Large intestine (tissue), 3 donors: ENCODE results near the gene FAXDC2. TPM values are rescaled to one million over a fixed set of nuclear protein-coding genes. Genes with fewer than 3 reads are reported as not detected.
A peak's percentile ranks its signal among the peaks of the same experiment; 100 is the strongest.

Experiments used
- DNase-seq, 2 donors: peaks; one replicate each; pipeline versions ENCODE4 v3.0.0 to v3.0.0-alpha.2; 2013
- H3K27ac ChIP-seq: one replicate; pipeline ENCODE4 v1.5.1; 2013; ENCODE audit warnings: low read length
- H3K27me3 ChIP-seq: 2 replicates; pipeline ENCODE4 v1.6.1; 2013; ENCODE audit warnings: low read length; ENCODE audit not compliant: control insufficient read depth, insufficient read depth
- H3K36me3 ChIP-seq: 2 replicates; pipeline ENCODE4 v1.6.1; 2013; ENCODE audit warnings: low read length; ENCODE audit not compliant: control insufficient read depth, insufficient read depth
- H3K4me1 ChIP-seq: one replicate; pipeline ENCODE4 v1.6.1; 2013; ENCODE audit warnings: low read length; ENCODE audit not compliant: control insufficient read depth, insufficient read depth
- H3K4me3 ChIP-seq: one replicate; pipeline ENCODE4 v1.5.1; 2013; ENCODE audit warnings: low read length
- H3K9me3 ChIP-seq: one replicate; pipeline ENCODE4 v1.6.1; 2013; ENCODE audit warnings: mild to moderate bottlenecking, low read depth, low read length, moderate library complexity; ENCODE audit not compliant: control insufficient read depth
- WGBS: methylation state at CpG from one replicate; pipeline ENCODE4 v1.1.5; 2013; ENCODE audit warnings: low lambda C conversion rate; ENCODE audit not compliant: insufficient coverage; 5-methylcytosine and 5-hydroxymethylcytosine counted together
- polyA plus RNA-seq: library from polyadenylated mRNA; unstranded; fragments of 120-200 nt; gene quantifications from one replicate; pipeline ENCODE4 v1.2.1, GENCODE V29; 2013

FAXDC2 gene
- polyA plus RNA-seq, 1 donor, result 33.0 TPM

- no peak overlapping the region for H3K4me3 ChIP-seq
- no CpG with 5 or more reads among the region's 6 CpGs for WGBS
- peaks cover 3% of the 10 kb centered on the region for H3K4me1 ChIP-seq
- H3K27me3 ChIP-seq, result no peaks in the 10 kb centered on the region
- H3K9me3 ChIP-seq, result no peaks in the 10 kb centered on the region
- no peak overlapping the region for H3K27ac ChIP-seq
- H3K36me3 ChIP-seq, result peaks cover 83% of the 10 kb centered on the region
- DNase-seq, result no peak
These were observed 32.6 kb downstream of the FAXDC2 start for GRCh38 chr5:154817815-154818214.

- Histone ChIP-seq H3K4me3 (no peak overlapping the region), H3K9me3 (no peaks in the 10 kb centered on the region), H3K27me3 (no peaks in the 10 kb centered on the region), H3K36me3 (peaks cover 82% of the 10 kb centered on the region), H3K27ac (no peak overlapping the region), H3K4me1 (peaks cover 3% of the 10 kb centered on the region)
- 80% methylated on average over 1 of the region's 5 CpGs for WGBS
- no peak for DNase-seq
These were observed 33.4 kb downstream of the FAXDC2 start for GRCh38 chr5:154816891-154817492.

DNA sequence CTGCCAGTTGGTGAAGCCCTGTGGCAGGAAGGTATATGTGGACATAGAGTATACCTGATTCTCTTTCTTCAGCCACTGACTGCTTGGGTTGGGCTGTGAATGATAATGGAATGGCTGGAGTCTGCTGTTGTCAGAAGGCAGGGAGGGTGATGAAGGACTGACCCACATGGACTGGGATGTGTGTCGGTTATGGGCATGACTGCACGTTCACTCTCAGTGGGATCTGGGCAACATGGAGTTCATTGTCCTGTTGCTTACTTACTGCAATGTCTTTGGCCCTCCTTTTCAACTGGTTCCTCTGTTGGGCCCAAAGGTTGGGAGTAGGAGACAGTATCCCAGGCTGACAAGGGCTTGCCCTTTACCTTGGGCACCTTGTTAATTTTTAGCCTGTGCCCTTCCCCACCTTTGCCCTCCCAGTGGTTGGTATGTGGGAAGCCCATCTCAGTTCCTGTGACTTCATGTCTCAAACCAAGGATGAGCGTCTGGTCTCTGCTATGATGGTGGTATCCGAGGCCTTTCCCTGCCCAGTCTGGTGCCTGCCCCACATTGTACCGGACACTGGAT lies 34.6 kb downstream of the FAXDC2 start:
- H3K36me3 ChIP-seq, result peaks cover 85% of the 10 kb centered on the region

GRCh38 chr5:154815025-154815424 lies 35.4 kb downstream of the FAXDC2 start:
- WGBS, result 100% methylated on average over 3 of the region's 11 CpGs
- peaks cover 83% of the 10 kb centered on the region for H3K36me3 ChIP-seq
- no peaks in the 10 kb centered on the region for H3K9me3 ChIP-seq
- DNase-seq, result no peak
- no peak overlapping the region for H3K27ac ChIP-seq
- no peak overlapping the region for H3K4me3 ChIP-seq
- H3K4me1 ChIP-seq, result peaks cover 8% of the 10 kb centered on the region
- H3K27me3 ChIP-seq, result no peaks in the 10 kb centered on the region

More for the DNA sequence above, 34.6 kb downstream of the FAXDC2 start:
- Histone ChIP-seq H3K9me3 (no peaks in the 10 kb centered on the region), H3K27me3 (no peaks in the 10 kb centered on the region), H3K4me1 (peaks cover 8% of the 10 kb centered on the region), H3K27ac (no peak overlapping the region), H3K4me3 (no peak overlapping the region)
- no peak for DNase-seq
- no CpG with 5 or more reads among the region's 5 CpGs for WGBS

DNA sequence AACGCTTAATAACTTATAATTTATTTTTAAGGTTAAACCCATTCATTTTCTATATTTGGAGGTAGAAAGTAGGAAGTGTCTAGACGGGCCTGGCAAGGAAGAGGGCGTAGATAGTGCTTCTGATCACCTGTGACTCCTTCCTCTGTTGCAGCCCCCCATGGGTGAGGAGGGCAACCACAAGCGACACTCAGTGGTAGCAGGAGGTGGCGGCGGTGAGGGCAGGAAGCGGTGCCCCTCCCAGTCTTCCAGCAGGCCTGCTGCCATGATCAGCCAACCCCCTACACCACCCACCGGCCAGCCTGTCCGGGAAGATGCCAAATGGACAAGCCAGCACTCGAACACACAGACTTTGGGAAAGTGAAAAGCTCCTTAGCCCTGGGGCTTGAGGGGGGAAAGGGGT lies 36.7 kb downstream of the FAXDC2 start:
- no peak overlapping the region for H3K27ac ChIP-seq
- H3K27me3 ChIP-seq, result no peaks in the 10 kb centered on the region
- H3K9me3 ChIP-seq, result no peaks in the 10 kb centered on the region
- peaks cover 5% of the 10 kb centered on the region for H3K4me1 ChIP-seq
- no peak overlapping the region for H3K4me3 ChIP-seq
- no CpG with 5 or more reads among the region's 10 CpGs for WGBS
- no peak for DNase-seq
- peaks cover 81% of the 10 kb centered on the region for H3K36me3 ChIP-seq

DNA sequence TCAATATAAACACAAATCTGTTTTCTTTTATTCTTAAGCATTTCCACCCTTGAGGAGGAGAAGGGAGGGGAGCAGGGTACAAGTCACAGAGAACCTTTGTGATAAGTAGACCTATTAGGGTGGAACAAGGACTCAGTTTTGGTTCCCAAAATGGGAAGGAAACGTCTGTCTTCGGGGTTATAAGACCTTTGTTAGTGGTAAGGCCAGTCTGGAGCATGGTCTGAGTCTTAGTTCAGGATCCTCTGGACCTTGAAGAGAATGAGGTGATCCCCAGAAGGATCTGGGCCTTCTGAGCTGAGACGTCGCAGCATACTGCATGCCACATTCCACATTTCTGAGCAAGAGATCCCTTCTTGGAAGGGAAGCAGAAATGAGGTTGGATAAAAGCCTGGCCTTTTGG lies 37.2 kb downstream of the FAXDC2 start:
- Histone ChIP-seq H3K27me3 (no peaks in the 10 kb centered on the region), H3K27ac (no peak overlapping the region), H3K9me3 (no peaks in the 10 kb centered on the region), H3K36me3 (peaks cover 87% of the 10 kb centered on the region), H3K4me1 (peaks cover 5% of the 10 kb centered on the region), H3K4me3 (no peak overlapping the region)
- DNase-seq, result no peak
- 90% methylated on average over 2 of the region's 4 CpGs for WGBS

GRCh38 chr5:154811653-154812465 lies 38.5 kb downstream of the FAXDC2 start:
- Histone ChIP-seq H3K36me3 (peaks cover 84% of the 10 kb centered on the region), H3K27ac (no peak overlapping the region), H3K4me3 (no peak overlapping the region), H3K4me1 (peaks cover 5% of the 10 kb centered on the region), H3K27me3 (no peaks in the 10 kb centered on the region), H3K9me3 (no peaks in the 10 kb centered on the region)
- peak; percentile 37 to 41 for DNase-seq
- no CpG with 5 or more reads among the region's 3 CpGs for WGBS

- WGBS, result no CpG with 5 or more reads among the region's 7 CpGs
- Histone ChIP-seq H3K27ac (no peak overlapping the region), H3K36me3 (peaks cover 84% of the 10 kb centered on the region), H3K4me3 (no peak overlapping the region), H3K9me3 (no peaks in the 10 kb centered on the region), H3K4me1 (peaks cover 5% of the 10 kb centered on the region), H3K27me3 (no peaks in the 10 kb centered on the region)
- no peak for DNase-seq
These were observed 39.2 kb downstream of the FAXDC2 start for GRCh38 chr5:154811239-154811638.

DNA sequence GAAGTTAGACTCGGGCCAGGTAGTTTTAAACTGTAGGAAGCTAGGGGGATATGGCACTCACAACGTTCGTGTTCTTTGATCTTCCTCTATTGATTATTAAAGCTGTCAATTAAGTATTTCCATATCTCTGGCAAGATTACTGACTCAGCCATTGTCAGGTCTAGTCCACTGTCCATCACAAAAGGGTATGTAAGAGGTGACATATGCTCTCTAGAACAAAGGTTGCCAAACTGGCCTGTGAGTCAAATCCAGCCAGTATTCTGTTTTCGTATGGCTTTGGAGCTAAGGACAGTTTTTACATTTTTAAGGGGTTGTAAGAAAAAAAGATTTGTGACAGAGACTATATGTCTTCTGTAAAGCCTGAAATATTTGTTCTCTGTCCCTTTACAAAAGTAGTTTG lies 44.2 kb downstream of the FAXDC2 start:
- Histone ChIP-seq H3K4me1 (peaks cover 1% of the 10 kb centered on the region), H3K4me3 (no peak overlapping the region), H3K9me3 (no peaks in the 10 kb centered on the region), H3K27me3 (no peaks in the 10 kb centered on the region), H3K36me3 (peaks cover 87% of the 10 kb centered on the region), H3K27ac (no peak overlapping the region)
- WGBS, result 100% methylated on average over 1 of the region's 4 CpGs
- no peak for DNase-seq

GRCh38 chr5:154802050-154802449 lies 48.4 kb downstream of the FAXDC2 start:
- Histone ChIP-seq H3K27me3 (no peaks in the 10 kb centered on the region), H3K4me3 (no peak overlapping the region), H3K4me1 (no peaks in the 10 kb centered on the region), H3K36me3 (peaks cover 83% of the 10 kb centered on the region), H3K27ac (no peak overlapping the region), H3K9me3 (no peaks in the 10 kb centered on the region)
- no CpG with 5 or more reads among the region's 9 CpGs for WGBS
- DNase-seq, result no peak
